ENCODE data around the gene EPDR1. TPM values are rescaled to one million over a fixed set of nuclear protein-coding genes. Genes with fewer than 3 reads are reported as not detected.
A peak's percentile ranks its signal among the peaks of the same experiment; 100 is the strongest.

EPDR1 gene
- total RNA-seq, 1 donor from 2014 or later: 10.3 TPM

GRCh38 chr7:37943905-37944736, 23.7 kb downstream of the EPDR1 start:
- Mint-ChIP-seq H3K27me3 (ENCODE audit: unreplicated experiment) (peaks cover 6% of the 10 kb centered on the region), H3K4me3 (ENCODE audit: unreplicated experiment) (peak overlapping the region; percentile 53), H3K9me3 (ENCODE audit: unreplicated experiment) (peaks cover 7% of the 10 kb centered on the region), H3K4me1 (ENCODE audit: low read depth, unreplicated experiment) (peaks cover 33% of the 10 kb centered on the region), H3K36me3 (ENCODE audit: unreplicated experiment) (no peaks in the 10 kb centered on the region), H3K27ac (ENCODE audit: unreplicated experiment) (peak overlapping the region; percentile 100)
- TF ChIP-seq, protein P1, sequence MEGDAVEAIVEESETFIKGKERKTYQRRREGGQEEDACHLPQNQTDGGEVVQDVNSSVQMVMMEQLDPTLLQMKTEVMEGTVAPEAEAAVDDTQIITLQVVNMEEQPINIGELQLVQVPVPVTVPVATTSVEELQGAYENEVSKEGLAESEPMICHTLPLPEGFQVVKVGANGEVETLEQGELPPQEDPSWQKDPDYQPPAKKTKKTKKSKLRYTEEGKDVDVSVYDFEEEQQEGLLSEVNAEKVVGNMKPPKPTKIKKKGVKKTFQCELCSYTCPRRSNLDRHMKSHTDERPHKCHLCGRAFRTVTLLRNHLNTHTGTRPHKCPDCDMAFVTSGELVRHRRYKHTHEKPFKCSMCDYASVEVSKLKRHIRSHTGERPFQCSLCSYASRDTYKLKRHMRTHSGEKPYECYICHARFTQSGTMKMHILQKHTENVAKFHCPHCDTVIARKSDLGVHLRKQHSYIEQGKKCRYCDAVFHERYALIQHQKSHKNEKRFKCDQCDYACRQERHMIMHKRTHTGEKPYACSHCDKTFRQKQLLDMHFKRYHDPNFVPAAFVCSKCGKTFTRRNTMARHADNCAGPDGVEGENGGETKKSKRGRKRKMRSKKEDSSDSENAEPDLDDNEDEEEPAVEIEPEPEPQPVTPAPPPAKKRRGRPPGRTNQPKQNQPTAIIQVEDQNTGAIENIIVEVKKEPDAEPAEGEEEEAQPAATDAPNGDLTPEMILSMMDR (IDR thresholded peaks at IDR 0.05; ENCODE audit: partially characterized antibody, unreplicated experiment): no peak
- DNase-seq: peak; percentile 28

- Mint-ChIP-seq H3K36me3 (ENCODE audit: unreplicated experiment) (no peaks in the 10 kb centered on the region), H3K4me1 (ENCODE audit: low read depth, unreplicated experiment) (peaks cover 33% of the 10 kb centered on the region), H3K27me3 (ENCODE audit: unreplicated experiment) (peaks cover 6% of the 10 kb centered on the region), H3K4me3 (ENCODE audit: unreplicated experiment) (peak overlapping the region; percentile 53), H3K27ac (ENCODE audit: unreplicated experiment) (peak overlapping the region; percentile 100), H3K9me3 (ENCODE audit: unreplicated experiment) (peaks cover 7% of the 10 kb centered on the region)
- TF ChIP-seq, protein P1 (IDR thresholded peaks at IDR 0.05; ENCODE audit: partially characterized antibody, unreplicated experiment): no peak
- DNase-seq: no peak
Measured at GRCh38 chr7:37944737-37945054, 24.3 kb downstream of the EPDR1 start.

GRCh38 chr7:37945336-37945735, 24.9 kb downstream of the EPDR1 start:
- H3K4me1 Mint-ChIP-seq (ENCODE audit: low read depth, unreplicated experiment): peaks cover 35% of the 10 kb centered on the region
- no peak for DNase-seq
- H3K27me3 Mint-ChIP-seq (ENCODE audit: unreplicated experiment): peaks cover 6% of the 10 kb centered on the region
- H3K36me3 Mint-ChIP-seq (ENCODE audit: unreplicated experiment): no peaks in the 10 kb centered on the region
- no peak overlapping the region for H3K4me3 Mint-ChIP-seq (ENCODE audit: unreplicated experiment)
- peak overlapping the region; percentile 62 for H3K27ac Mint-ChIP-seq (ENCODE audit: unreplicated experiment)
- peaks cover 7% of the 10 kb centered on the region for H3K9me3 Mint-ChIP-seq (ENCODE audit: unreplicated experiment)
- TF ChIP-seq, protein P1 (IDR thresholded peaks at IDR 0.05; ENCODE audit: partially characterized antibody, unreplicated experiment): no peak

GRCh38 chr7:37947138-37947940, 26.9 kb downstream of the EPDR1 start:
- Mint-ChIP-seq H3K4me3 (ENCODE audit: unreplicated experiment) (no peak overlapping the region), H3K36me3 (ENCODE audit: unreplicated experiment) (no peaks in the 10 kb centered on the region), H3K4me1 (ENCODE audit: low read depth, unreplicated experiment) (peaks cover 34% of the 10 kb centered on the region), H3K9me3 (ENCODE audit: unreplicated experiment) (peaks cover 8% of the 10 kb centered on the region), H3K27ac (ENCODE audit: unreplicated experiment) (peak overlapping the region; percentile 78), H3K27me3 (ENCODE audit: unreplicated experiment) (peaks cover 6% of the 10 kb centered on the region)
- DNase-seq: no peak
- TF ChIP-seq, protein P1 (IDR thresholded peaks at IDR 0.05; ENCODE audit: partially characterized antibody, unreplicated experiment): no peak

DNA sequence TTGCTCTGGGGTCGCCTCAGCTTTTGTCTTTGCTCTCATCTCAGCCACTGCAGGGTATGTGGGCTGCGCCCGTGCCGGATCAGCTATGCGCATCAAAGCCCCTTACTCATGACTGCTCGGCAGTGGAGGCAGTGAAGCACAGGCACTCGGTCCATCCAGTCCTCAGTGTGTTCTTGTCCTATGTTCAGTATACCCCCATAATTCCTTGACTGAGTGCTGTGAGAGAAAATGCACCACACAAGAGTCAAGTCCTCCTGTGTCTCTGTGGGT, 27.4 kb downstream of the EPDR1 start:
- H3K9me3 Mint-ChIP-seq (ENCODE audit: unreplicated experiment): peaks cover 6% of the 10 kb centered on the region
- H3K27ac Mint-ChIP-seq (ENCODE audit: unreplicated experiment): peak overlapping the region; percentile 78
- no peak for DNase-seq
- H3K4me3 Mint-ChIP-seq (ENCODE audit: unreplicated experiment): no peak overlapping the region
- peaks cover 34% of the 10 kb centered on the region for H3K4me1 Mint-ChIP-seq (ENCODE audit: low read depth, unreplicated experiment)
- TF ChIP-seq, protein P1 (IDR thresholded peaks at IDR 0.05; ENCODE audit: partially characterized antibody, unreplicated experiment): no peak
- peaks cover 6% of the 10 kb centered on the region for H3K27me3 Mint-ChIP-seq (ENCODE audit: unreplicated experiment)
- H3K36me3 Mint-ChIP-seq (ENCODE audit: unreplicated experiment): no peaks in the 10 kb centered on the region

Measured in glutamatergic neuron (in vitro differentiated cells).